HepG2 (cell line): ENCODE measurements around the gene FSD1. TPM values are rescaled to one million over a fixed set of nuclear protein-coding genes. Genes with fewer than 3 reads are reported as not detected.

Source experiments
- CHD4 ChIP-seq: fragments of 200-600 bp; sonication (generic); IDR thresholded peaks from 2 replicates; pipeline ENCODE4 v1.7.0; 2017; ENCODE audit warnings: mild to moderate bottlenecking, low read length, borderline replicate concordance
- GABPB1 ChIP-seq: IDR thresholded peaks from 2 replicates; pipeline ENCODE4 v1.6.1; 2016; ENCODE audit warnings: mild to moderate bottlenecking, missing genetic modification reagents, moderate library complexity, missing compliant biosample characterization
- GLI4 ChIP-seq: sonication (generic); formaldehyde crosslinking; IDR thresholded peaks from 2 replicates; pipeline ENCODE4 v1.5.1; 2020; ENCODE audit warnings: missing genetic modification reagents, mild to moderate bottlenecking, moderate library complexity, borderline replicate concordance
- NCOA5 ChIP-seq: sonication (generic); formaldehyde crosslinking; IDR thresholded peaks from 2 replicates; pipeline ENCODE4 v1.4.0; 2020; ENCODE audit warnings: missing genetic modification reagents
- NR2F1 ChIP-seq, 2 experiments: fragments of 450-650 bp in 1 of 2; formaldehyde crosslinking in 1 of 2; IDR thresholded peaks; 2 replicates each; pipeline versions ENCODE4 v1.5.0 to v1.6.1; 2016 to 2020; ENCODE audit warnings: mild to moderate bottlenecking in 1 of 2, missing compliant biosample characterization in 1 of 2, missing genetic modification reagents in 1 of 2, moderate library complexity in 1 of 2
- PHF20 ChIP-seq: sonication (generic); formaldehyde crosslinking; IDR thresholded peaks from 2 replicates; pipeline ENCODE4 v1.5.0; 2020; ENCODE audit warnings: mild to moderate bottlenecking, missing genetic modification reagents
- SAP130 ChIP-seq: IDR thresholded peaks from 2 replicates; pipeline ENCODE4 v1.6.1; 2016; ENCODE audit warnings: low read depth
- TBX3 ChIP-seq: fragments of 450-650 bp; IDR thresholded peaks from 2 replicates; pipeline ENCODE4 v1.6.1; 2017; ENCODE audit warnings: antibody characterized with exemption, mild to moderate bottlenecking, inconsistent platforms, borderline replicate concordance
- U2AF1 ChIP-seq: fragments of 200-400 bp; formaldehyde crosslinking; optimal IDR thresholded peaks from 2 replicates; pipeline ENCODE3; 2017; ENCODE audit warnings: mild to moderate bottlenecking, low read depth, low read length
- ZFX ChIP-seq: sonication (generic); formaldehyde crosslinking; IDR thresholded peaks from 2 replicates; pipeline ENCODE4 v1.4.0; 2020; ENCODE audit warnings: mild to moderate bottlenecking, low read depth, missing genetic modification reagents, moderate library complexity
- ZMYM3 ChIP-seq: sonication (generic); formaldehyde crosslinking; IDR thresholded peaks from 2 replicates; pipeline ENCODE4 v1.5.1; 2020; ENCODE audit warnings: mild to moderate bottlenecking, missing genetic modification reagents
- ZNF326 ChIP-seq: sonication (generic); formaldehyde crosslinking; IDR thresholded peaks from 2 replicates; pipeline ENCODE4 v1.4.0; 2020; ENCODE audit warnings: missing genetic modification reagents, borderline replicate concordance
- polyA plus RNA-seq, 8 experiments: library from polyadenylated mRNA; depleted of rRNA in 3 of 8; stranded (reverse) in 7 of 8; unstranded in 1 of 8; fragments of >200 nt; fragmentation: Illumina TruSeq in 4 of 8; extraction: Trizol in 4 of 8; gene quantifications; 2 replicates each; pipeline versions ENCODE4 v1.2.1 to v1.2.3, GENCODE V29; 2011 to 2016; ENCODE audit warnings: low read depth in 4 of 8, missing spikeins in 1 of 8, mixed read lengths in 1 of 8; ENCODE audit not compliant: insufficient read depth in 1 of 8
- total RNA-seq, 5 experiments: library from RNA; depleted of rRNA; stranded (reverse); fragments of >200 nt; fragmentation: Illumina TruSeq; extraction: Trizol; gene quantifications; 2 replicates each; pipeline ENCODE4 v1.2.3, GENCODE V29; 2016; ENCODE audit warnings: low read depth in 1 of 5
- TF ChIP-seq, protein P1 (sequence below): sonication (generic); formaldehyde crosslinking; IDR thresholded peaks from 2 replicates; pipeline ENCODE4 v1.4.0; 2020; ENCODE audit warnings: missing genetic modification reagents
- TF ChIP-seq, protein P2 (sequence below): IDR thresholded peaks from 2 replicates; pipeline ENCODE4 v1.6.1; 2016; ENCODE audit warnings: missing compliant biosample characterization, missing genetic modification reagents, borderline replicate concordance
- TF ChIP-seq, protein P3 (sequence below), 2 experiments: sonication (generic) in 1 of 2; formaldehyde crosslinking in 1 of 2; IDR thresholded peaks; 2 replicates each; pipeline versions ENCODE4 v1.4.0 to v1.6.1; 2018 to 2020; ENCODE audit warnings: missing genetic modification reagents in 2 of 2, borderline replicate concordance in 1 of 2, low read depth in 1 of 2, mild to moderate bottlenecking in 1 of 2, missing biosample characterization in 1 of 2
- TF ChIP-seq, protein P4 (sequence below): sonication (generic); formaldehyde crosslinking; IDR thresholded peaks from 2 replicates; pipeline ENCODE4 v1.5.1; 2020; ENCODE audit warnings: missing genetic modification reagents, mild to moderate bottlenecking, borderline replicate concordance
- TF ChIP-seq, protein P5 (sequence below): sonication (generic); formaldehyde crosslinking; conservative IDR thresholded peaks from 2 replicates; pipeline ENCODE4 v1.8.0; 2022; ENCODE audit warnings: mild to moderate bottlenecking, moderate library complexity, missing genetic modification reagents

FSD1 gene
- total and polyA plus RNA-seq, 2 of the 13 experiments (the other 11 are each of a cell fraction or from before 2014, with no cell fraction given), result 0.29 to 0.66 TPM

DNA sequence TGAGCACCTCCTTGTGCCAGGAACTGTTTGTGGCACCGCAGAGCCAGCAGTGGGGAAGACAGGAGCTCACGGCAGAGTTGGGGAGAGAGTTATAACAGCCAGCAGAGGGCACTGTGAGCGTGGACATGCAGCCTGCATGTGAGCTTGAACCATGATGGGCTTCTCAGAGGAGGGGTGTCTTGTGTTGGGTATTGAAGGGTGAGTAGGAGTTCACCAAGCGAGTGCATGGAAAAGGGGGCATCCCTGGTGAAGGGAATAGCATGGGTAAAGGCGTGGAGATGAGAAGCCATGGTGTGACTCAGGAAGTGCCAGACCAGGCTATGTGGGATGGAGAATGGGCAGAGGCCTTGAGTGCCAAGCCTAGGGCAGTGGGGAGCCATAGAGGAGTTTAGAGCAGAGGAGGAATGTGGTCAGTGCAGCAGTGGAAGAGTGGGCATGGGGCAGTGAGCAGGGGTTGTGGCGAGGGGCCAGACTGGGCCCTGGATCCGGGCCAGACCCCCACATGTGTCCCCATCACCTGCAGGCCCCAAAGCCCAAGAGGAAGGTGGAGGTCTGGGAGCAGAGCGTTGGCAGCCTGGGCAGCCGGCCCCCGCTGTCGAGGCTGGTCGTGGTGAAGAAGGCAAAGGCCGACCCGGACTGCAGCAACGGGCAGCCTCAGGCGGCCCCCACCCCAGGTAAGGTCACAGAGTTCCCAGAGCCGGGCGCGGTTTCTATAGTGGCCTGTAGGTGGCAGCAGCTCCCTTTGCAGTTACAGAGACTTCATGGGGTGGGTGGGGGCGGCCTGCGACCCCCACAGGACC, 37.1 kb upstream of the FSD1 start (continued):
- 0 out of 2 replicates have a peak, but pooled peaks have one; percentile 9 for TF ChIP-seq SAP130 (CRISPR knock-in tag)
- TF ChIP-seq NR2F1 (CRISPR knock-in tag; IDR thresholded peaks at IDR 0.05), result 0 out of 4 replicates have a peak, but pooled peaks of 1 of the 2 experiments have one; percentile 13
- TF ChIP-seq, protein P1, sequence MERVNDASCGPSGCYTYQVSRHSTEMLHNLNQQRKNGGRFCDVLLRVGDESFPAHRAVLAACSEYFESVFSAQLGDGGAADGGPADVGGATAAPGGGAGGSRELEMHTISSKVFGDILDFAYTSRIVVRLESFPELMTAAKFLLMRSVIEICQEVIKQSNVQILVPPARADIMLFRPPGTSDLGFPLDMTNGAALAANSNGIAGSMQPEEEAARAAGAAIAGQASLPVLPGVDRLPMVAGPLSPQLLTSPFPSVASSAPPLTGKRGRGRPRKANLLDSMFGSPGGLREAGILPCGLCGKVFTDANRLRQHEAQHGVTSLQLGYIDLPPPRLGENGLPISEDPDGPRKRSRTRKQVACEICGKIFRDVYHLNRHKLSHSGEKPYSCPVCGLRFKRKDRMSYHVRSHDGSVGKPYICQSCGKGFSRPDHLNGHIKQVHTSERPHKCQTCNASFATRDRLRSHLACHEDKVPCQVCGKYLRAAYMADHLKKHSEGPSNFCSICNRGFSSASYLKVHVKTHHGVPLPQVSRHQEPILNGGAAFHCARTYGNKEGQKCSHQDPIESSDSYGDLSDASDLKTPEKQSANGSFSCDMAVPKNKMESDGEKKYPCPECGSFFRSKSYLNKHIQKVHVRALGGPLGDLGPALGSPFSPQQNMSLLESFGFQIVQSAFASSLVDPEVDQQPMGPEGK (CRISPR knock-in tag), result peak; percentile 93
- TF ChIP-seq TBX3, result no peak
- no peak for TF ChIP-seq NCOA5
- TF ChIP-seq, protein P2, sequence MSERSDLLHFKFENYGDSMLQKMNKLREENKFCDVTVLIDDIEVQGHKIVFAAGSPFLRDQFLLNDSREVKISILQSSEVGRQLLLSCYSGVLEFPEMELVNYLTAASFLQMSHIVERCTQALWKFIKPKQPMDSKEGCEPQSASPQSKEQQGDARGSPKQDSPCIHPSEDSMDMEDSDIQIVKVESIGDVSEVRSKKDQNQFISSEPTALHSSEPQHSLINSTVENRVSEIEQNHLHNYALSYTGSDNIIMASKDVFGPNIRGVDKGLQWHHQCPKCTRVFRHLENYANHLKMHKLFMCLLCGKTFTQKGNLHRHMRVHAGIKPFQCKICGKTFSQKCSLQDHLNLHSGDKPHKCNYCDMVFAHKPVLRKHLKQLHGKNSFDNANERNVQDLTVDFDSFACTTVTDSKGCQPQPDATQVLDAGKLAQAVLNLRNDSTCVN, result 0 out of 2 replicates have a peak, but pooled peaks have one; percentile 20
- no peak for TF ChIP-seq ZNF326 (CRISPR knock-in tag)
- TF ChIP-seq, protein P3, sequence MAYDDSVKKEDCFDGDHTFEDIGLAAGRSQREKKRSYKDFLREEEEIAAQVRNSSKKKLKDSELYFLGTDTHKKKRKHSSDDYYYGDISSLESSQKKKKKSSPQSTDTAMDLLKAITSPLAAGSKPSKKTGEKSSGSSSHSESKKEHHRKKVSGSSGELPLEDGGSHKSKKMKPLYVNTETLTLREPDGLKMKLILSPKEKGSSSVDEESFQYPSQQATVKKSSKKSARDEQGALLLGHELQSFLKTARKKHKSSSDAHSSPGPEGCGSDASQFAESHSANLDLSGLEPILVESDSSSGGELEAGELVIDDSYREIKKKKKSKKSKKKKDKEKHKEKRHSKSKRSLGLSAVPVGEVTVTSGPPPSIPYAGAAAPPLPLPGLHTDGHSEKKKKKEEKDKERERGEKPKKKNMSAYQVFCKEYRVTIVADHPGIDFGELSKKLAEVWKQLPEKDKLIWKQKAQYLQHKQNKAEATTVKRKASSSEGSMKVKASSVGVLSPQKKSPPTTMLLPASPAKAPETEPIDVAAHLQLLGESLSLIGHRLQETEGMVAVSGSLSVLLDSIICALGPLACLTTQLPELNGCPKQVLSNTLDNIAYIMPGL (CRISPR knock-in tag; IDR thresholded peaks at IDR 0.05; ENCODE audit: borderline replicate concordance in 1 of 2, low read depth in 1 of 2), result peak; percentile 22 to 64; a peak in 2 of 4 replicates
- TF ChIP-seq, protein P4, sequence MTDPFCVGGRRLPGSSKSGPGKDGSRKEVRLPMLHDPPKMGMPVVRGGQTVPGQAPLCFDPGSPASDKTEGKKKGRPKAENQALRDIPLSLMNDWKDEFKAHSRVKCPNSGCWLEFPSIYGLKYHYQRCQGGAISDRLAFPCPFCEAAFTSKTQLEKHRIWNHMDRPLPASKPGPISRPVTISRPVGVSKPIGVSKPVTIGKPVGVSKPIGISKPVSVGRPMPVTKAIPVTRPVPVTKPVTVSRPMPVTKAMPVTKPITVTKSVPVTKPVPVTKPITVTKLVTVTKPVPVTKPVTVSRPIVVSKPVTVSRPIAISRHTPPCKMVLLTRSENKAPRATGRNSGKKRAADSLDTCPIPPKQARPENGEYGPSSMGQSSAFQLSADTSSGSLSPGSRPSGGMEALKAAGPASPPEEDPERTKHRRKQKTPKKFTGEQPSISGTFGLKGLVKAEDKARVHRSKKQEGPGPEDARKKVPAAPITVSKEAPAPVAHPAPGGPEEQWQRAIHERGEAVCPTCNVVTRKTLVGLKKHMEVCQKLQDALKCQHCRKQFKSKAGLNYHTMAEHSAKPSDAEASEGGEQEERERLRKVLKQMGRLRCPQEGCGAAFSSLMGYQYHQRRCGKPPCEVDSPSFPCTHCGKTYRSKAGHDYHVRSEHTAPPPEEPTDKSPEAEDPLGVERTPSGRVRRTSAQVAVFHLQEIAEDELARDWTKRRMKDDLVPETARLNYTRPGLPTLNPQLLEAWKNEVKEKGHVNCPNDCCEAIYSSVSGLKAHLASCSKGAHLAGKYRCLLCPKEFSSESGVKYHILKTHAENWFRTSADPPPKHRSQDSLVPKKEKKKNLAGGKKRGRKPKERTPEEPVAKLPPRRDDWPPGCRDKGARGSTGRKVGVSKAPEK (CRISPR knock-in tag), result no peak
- peak; percentile 34 for TF ChIP-seq ZFX (CRISPR knock-in tag)
- no peak; the same call in 1 of the 2 replicates for TF ChIP-seq GABPB1
- TF ChIP-seq, protein P5, sequence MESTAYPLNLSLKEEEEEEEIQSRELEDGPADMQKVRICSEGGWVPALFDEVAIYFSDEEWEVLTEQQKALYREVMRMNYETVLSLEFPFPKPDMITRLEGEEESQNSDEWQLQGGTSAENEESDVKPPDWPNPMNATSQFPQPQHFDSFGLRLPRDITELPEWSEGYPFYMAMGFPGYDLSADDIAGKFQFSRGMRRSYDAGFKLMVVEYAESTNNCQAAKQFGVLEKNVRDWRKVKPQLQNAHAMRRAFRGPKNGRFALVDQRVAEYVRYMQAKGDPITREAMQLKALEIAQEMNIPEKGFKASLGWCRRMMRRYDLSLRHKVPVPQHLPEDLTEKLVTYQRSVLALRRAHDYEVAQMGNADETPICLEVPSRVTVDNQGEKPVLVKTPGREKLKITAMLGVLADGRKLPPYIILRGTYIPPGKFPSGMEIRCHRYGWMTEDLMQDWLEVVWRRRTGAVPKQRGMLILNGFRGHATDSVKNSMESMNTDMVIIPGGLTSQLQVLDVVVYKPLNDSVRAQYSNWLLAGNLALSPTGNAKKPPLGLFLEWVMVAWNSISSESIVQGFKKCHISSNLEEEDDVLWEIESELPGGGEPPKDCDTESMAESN (CRISPR knock-in tag), result no peak
- TF ChIP-seq PHF20 (CRISPR knock-in tag), result no peak
- peak; percentile 45 for TF ChIP-seq U2AF1
- peak; percentile 83 for TF ChIP-seq CHD4
- no peak for TF ChIP-seq GLI4 (CRISPR knock-in tag)
- peak; percentile 38; the same call in 1 of the 2 replicates for TF ChIP-seq ZMYM3
